ENCODE results near the gene AMDHD2. TPM values are rescaled to one million over a fixed set of nuclear protein-coding genes. Genes with fewer than 3 reads are reported as not detected.

Gene AMDHD2
- total and polyA plus RNA-seq, 2 of the 13 experiments (the other 11 are each of a cell fraction or from before 2014, with no cell fraction given), result 33.5 to 39.1 TPM

DNA sequence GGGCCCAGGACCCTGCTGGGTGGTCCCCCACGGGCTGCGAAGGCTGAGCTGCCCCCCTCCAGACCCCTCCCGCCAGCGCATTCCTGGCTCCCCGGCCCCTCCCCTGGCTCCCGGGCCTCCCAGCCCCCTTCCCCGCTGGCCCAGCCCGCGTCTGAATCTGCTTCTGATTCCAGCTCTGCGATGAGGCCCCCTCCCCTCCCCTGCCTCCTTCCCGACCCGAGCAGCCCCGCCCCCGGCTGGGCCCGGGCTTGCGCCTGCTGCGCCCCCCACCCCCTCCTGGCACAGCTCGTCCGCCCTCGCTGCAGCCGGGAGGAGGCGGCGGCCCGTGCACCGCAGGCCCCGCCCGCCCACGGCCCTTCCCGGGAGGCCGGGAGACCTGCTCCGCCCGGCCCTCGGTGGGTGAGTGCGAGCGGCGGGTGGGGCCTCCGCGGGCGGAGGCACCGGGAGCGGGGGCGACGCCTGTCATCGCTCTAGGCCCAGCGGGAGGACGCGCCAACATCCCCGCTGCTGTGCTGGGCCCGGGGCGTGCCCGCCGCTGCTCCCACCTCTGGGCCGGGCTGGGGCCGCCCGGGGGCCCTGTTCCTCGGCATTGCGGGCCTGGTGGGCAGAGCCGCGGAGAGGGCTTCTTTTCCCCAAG lies 49.0 kb upstream of the AMDHD2 start, which contains the start of gene NTN3:
TSS of gene NTN3 (plus strand) at position 282 of the 637 bp plus-strand sequence. CDS start 405 bp downstream, outside the sequence.
- intact Hi-C loops (cut with micrococcal nuclease; ENCODE audit: unreplicated experiment), result loop anchor here (5.0 kb wide), 1 partner anchor 39 kb away; no protein-coding TSS in a partner anchor
- no peak for ATAC-seq
- CTCF ChIA-PET (ENCODE audit: low intra/inter-chr PET ratio, low total read pairs), result no interaction called here
- no peak for TF ChIP-seq GATAD2A (CRISPR knock-in tag; IDR thresholded peaks at IDR 0.05)
- TF ChIP-seq, protein P1, sequence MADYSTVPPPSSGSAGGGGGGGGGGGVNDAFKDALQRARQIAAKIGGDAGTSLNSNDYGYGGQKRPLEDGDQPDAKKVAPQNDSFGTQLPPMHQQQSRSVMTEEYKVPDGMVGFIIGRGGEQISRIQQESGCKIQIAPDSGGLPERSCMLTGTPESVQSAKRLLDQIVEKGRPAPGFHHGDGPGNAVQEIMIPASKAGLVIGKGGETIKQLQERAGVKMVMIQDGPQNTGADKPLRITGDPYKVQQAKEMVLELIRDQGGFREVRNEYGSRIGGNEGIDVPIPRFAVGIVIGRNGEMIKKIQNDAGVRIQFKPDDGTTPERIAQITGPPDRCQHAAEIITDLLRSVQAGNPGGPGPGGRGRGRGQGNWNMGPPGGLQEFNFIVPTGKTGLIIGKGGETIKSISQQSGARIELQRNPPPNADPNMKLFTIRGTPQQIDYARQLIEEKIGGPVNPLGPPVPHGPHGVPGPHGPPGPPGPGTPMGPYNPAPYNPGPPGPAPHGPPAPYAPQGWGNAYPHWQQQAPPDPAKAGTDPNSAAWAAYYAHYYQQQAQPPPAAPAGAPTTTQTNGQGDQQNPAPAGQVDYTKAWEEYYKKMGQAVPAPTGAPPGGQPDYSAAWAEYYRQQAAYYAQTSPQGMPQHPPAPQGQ (CRISPR knock-in tag; IDR thresholded peaks at IDR 0.05; ENCODE audit: borderline replicate concordance), result no peak
- TF ChIP-seq, protein P2, sequence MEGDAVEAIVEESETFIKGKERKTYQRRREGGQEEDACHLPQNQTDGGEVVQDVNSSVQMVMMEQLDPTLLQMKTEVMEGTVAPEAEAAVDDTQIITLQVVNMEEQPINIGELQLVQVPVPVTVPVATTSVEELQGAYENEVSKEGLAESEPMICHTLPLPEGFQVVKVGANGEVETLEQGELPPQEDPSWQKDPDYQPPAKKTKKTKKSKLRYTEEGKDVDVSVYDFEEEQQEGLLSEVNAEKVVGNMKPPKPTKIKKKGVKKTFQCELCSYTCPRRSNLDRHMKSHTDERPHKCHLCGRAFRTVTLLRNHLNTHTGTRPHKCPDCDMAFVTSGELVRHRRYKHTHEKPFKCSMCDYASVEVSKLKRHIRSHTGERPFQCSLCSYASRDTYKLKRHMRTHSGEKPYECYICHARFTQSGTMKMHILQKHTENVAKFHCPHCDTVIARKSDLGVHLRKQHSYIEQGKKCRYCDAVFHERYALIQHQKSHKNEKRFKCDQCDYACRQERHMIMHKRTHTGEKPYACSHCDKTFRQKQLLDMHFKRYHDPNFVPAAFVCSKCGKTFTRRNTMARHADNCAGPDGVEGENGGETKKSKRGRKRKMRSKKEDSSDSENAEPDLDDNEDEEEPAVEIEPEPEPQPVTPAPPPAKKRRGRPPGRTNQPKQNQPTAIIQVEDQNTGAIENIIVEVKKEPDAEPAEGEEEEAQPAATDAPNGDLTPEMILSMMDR (CRISPR knock-in tag; IDR thresholded peaks at IDR 0.05), result no peak
- 0 out of 2 replicates have a peak, but pooled peaks have one; percentile 24 for TF ChIP-seq RAD21 (CRISPR knock-in tag; IDR thresholded peaks at IDR 0.05)
- TF ChIP-seq ZNF652 (CRISPR knock-in tag; IDR thresholded peaks at IDR 0.05; ENCODE audit: borderline replicate concordance, low read depth), result no peak
- no peak for TF ChIP-seq SP1 (IDR thresholded peaks at IDR 0.05)
- TF ChIP-seq SP1 (CRISPR knock-in tag; IDR thresholded peaks at IDR 0.05), result no peak
- TF ChIP-seq, protein P3, sequence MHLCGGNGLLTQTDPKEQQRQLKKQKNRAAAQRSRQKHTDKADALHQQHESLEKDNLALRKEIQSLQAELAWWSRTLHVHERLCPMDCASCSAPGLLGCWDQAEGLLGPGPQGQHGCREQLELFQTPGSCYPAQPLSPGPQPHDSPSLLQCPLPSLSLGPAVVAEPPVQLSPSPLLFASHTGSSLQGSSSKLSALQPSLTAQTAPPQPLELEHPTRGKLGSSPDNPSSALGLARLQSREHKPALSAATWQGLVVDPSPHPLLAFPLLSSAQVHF (CRISPR knock-in tag; IDR thresholded peaks at IDR 0.05), result 0 out of 2 replicates have a peak, but pooled peaks have one; percentile 29
- TF ChIP-seq, protein P4, sequence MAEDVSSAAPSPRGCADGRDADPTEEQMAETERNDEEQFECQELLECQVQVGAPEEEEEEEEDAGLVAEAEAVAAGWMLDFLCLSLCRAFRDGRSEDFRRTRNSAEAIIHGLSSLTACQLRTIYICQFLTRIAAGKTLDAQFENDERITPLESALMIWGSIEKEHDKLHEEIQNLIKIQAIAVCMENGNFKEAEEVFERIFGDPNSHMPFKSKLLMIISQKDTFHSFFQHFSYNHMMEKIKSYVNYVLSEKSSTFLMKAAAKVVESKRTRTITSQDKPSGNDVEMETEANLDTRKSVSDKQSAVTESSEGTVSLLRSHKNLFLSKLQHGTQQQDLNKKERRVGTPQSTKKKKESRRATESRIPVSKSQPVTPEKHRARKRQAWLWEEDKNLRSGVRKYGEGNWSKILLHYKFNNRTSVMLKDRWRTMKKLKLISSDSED (CRISPR knock-in tag; IDR thresholded peaks at IDR 0.05), result no peak
- TF ChIP-seq, protein P5, sequence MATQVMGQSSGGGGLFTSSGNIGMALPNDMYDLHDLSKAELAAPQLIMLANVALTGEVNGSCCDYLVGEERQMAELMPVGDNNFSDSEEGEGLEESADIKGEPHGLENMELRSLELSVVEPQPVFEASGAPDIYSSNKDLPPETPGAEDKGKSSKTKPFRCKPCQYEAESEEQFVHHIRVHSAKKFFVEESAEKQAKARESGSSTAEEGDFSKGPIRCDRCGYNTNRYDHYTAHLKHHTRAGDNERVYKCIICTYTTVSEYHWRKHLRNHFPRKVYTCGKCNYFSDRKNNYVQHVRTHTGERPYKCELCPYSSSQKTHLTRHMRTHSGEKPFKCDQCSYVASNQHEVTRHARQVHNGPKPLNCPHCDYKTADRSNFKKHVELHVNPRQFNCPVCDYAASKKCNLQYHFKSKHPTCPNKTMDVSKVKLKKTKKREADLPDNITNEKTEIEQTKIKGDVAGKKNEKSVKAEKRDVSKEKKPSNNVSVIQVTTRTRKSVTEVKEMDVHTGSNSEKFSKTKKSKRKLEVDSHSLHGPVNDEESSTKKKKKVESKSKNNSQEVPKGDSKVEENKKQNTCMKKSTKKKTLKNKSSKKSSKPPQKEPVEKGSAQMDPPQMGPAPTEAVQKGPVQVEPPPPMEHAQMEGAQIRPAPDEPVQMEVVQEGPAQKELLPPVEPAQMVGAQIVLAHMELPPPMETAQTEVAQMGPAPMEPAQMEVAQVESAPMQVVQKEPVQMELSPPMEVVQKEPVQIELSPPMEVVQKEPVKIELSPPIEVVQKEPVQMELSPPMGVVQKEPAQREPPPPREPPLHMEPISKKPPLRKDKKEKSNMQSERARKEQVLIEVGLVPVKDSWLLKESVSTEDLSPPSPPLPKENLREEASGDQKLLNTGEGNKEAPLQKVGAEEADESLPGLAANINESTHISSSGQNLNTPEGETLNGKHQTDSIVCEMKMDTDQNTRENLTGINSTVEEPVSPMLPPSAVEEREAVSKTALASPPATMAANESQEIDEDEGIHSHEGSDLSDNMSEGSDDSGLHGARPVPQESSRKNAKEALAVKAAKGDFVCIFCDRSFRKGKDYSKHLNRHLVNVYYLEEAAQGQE (IDR thresholded peaks at IDR 0.05; ENCODE audit: borderline replicate concordance in 1 of 2, low read depth in 1 of 2, low read length in 2 of 2), result no peak
- TF ChIP-seq ZNF446 (CRISPR knock-in tag; IDR thresholded peaks at IDR 0.05), result no peak
- no peak for TF ChIP-seq SMARCE1 (IDR thresholded peaks at IDR 0.05; ENCODE audit: borderline replicate concordance)
- TF ChIP-seq DPF2 (CRISPR knock-in tag; IDR thresholded peaks at IDR 0.05; ENCODE audit: borderline replicate concordance, low read depth), result no peak
- TF ChIP-seq HDAC1 (CRISPR knock-in tag; IDR thresholded peaks at IDR 0.05), result no peak
- TF ChIP-seq ZIK1 (CRISPR knock-in tag; IDR thresholded peaks at IDR 0.05; ENCODE audit: borderline replicate concordance, low read depth), result no peak

More for the DNA sequence above, 49.0 kb upstream of the AMDHD2 start, which contains the start of gene NTN3:
- peaks cover 3% of the 10 kb centered on the region; the same call in 1 of the 2 replicates for H4K20me1 ChIP-seq (ENCODE audit: insufficient read depth, low read length)
- H3K4me1 ChIP-seq (ENCODE audit: insufficient read depth, low read length), result peaks cover 57% of the 10 kb centered on the region
- FAIRE-seq, result no peak
- H3K27me3 ChIP-seq (ENCODE audit: control insufficient read depth in 1 of 2, insufficient read depth in 2 of 2, low read length in 2 of 2), result peaks cover 8 to 25% of the 10 kb centered on the region in 2 experiments
- H3K9ac ChIP-seq (ENCODE audit: insufficient read depth, low read depth, low read length), result peak within 1 kb of the TSS; percentile 7; the same call in 1 of the 2 replicates
- in situ Hi-C loops (cut with HindIII; ENCODE audit: extremely low pct_ligation_motif_present, low pct_unique_long_range_greater_than_20kb), result no loop called here
- DNase-seq (ENCODE audit: low spot score), result no peak
- H3K4me3 ChIP-seq (replicated peaks in 1 of 3; ENCODE audit: insufficient read depth in 1 of 3, low read depth in 2 of 3, low read length in 3 of 3), result peak within 1 kb of the TSS; percentile 26 to 85 (median 38)
- peak within 1 kb of the TSS; percentile 89 for H3K4me2 ChIP-seq (ENCODE audit: low read depth, low read length)
- H3K36me3 ChIP-seq (replicated peaks in 1 of 2; ENCODE audit: control insufficient read depth in 1 of 2, insufficient read depth in 2 of 2, low read length in 2 of 2), result no peaks in the 10 kb centered on the region
- H3K79me2 ChIP-seq (ENCODE audit: insufficient read depth, low read length), result no peaks in the 10 kb centered on the region
- no peak within 1 kb of the TSS for H3K27ac ChIP-seq (ENCODE audit: extremely low read length, insufficient read depth, low read length)
- POLR2A ChIA-PET, result interaction anchor here (1.4 kb wide), 1 partner anchor 11 kb away, joined by 4 read pairs; the partner anchor contains the start of gene TEDC2
- no peaks in the 10 kb centered on the region for H3K9me3 ChIP-seq (ENCODE audit: low read length)
- WGBS (ENCODE audit: low lambda C conversion rate), result 0% methylated on average over 8 of the region's 59 CpGs
- no TSS peak for BruUV-seq (replicated peaks)
- H2AFZ ChIP-seq (ENCODE audit: low read length), result no peak within 1 kb of the TSS
